A375 (cell line): ENCODE results near the gene SLC25A48. TPM values are rescaled to one million over a fixed set of nuclear protein-coding genes. Genes with fewer than 3 reads are reported as not detected.

Experiments used
- small RNA-seq: library from RNA; depleted of rRNA; stranded (forward); fragments of <200 nt; gene quantifications from one replicate; pipeline ENCODE3, GENCODE V24; 2014
- total RNA-seq: library from RNA; depleted of rRNA; stranded (reverse); fragments of >200 nt; shearing (Covaris generic); gene quantifications from 2 replicates; pipeline ENCODE4 v1.2.3, GENCODE V29; 2014; rRNA removed

SLC25A48 gene
- not detected in 2 replicates for total RNA-seq

GRCh38 chr5:135834639-135835529, at the start of gene SLC25A48:
Gene SLC25A48 (plus strand): TSS chr5:135834663. CDS start chr5:135834848, 185 bp downstream.

GRCh38 chr5:135895474-135896006, 61.1 kb downstream of the SLC25A48 start, which contains the start of gene IL9:
Gene IL9 (minus strand): TSS chr5:135895841. CDS start chr5:135895816, 25 bp downstream.

Small RNA genes lying within 50 kb of the gene (small RNA-seq; reads per million reads assigned to genes)
- not detected for gene MIR5692C1

Other genes starting within 250 kb of the SLC25A48 start
- not detected in 2 replicates for gene IL9, start 61.2 kb downstream of the SLC25A48 start, total RNA-seq
- not detected in 2 replicates for gene LECT2, start 120.3 kb downstream of the SLC25A48 start, total RNA-seq
- gene TGFBI, start 194.3 kb downstream of the SLC25A48 start, total RNA-seq = 137 and 173 TPM in 2 replicates